Ascending aorta (tissue), 2 donors: Measurements from ENCODE around the gene POP5. TPM values are rescaled to one million over a fixed set of nuclear protein-coding genes. Genes with fewer than 3 reads are reported as not detected.

Experiments
- DNase-seq, 2 donors: peaks; one replicate each; pipeline ENCODE4 v3.0.0-alpha.2; 2019; ENCODE audit warnings: low spot score in 2 of 2
- H3K27ac ChIP-seq, 2 donors: fragments of 200-600 bp; sonication (generic); one replicate each; pipeline ENCODE4 v1.5.1; 2016 to 2017; ENCODE audit warnings: mild to moderate bottlenecking in 1 of 2
- H3K27me3 ChIP-seq: fragments of 200-600 bp; sonication (generic); one replicate; pipeline ENCODE4 v1.5.1; 2017
- H3K36me3 ChIP-seq, 2 donors: fragments of 200-600 bp; sonication (generic); one replicate each; pipeline ENCODE4 v1.5.1; 2016
- H3K4me1 ChIP-seq, 2 donors: fragments of 200-600 bp; sonication (generic); one replicate each; pipeline ENCODE4 v1.5.1; 2016 to 2017; ENCODE audit warnings: mild to moderate bottlenecking in 1 of 2
- H3K4me3 ChIP-seq, 2 donors: fragments of 200-600 bp; sonication (generic); one replicate each; pipeline ENCODE4 v1.5.1; 2016 to 2017; ENCODE audit warnings: mild to moderate bottlenecking in 1 of 2
- H3K9me3 ChIP-seq, 2 donors: fragments of 200-600 bp; sonication (generic); one replicate each; pipeline ENCODE4 v1.5.1; 2016
- CTCF ChIP-seq, 3 experiments: fragments of 200-600 bp in 2 of 3; fragments of 450-650 bp in 1 of 3; sonication (generic) in 2 of 3; IDR thresholded peaks; one replicate each; pipeline ENCODE4 v1.5.1; 2016 to 2019; ENCODE audit warnings: antibody characterized with exemption in 3 of 3, mild to moderate bottlenecking in 1 of 3, moderate library complexity in 1 of 3
- intact Hi-C: fragments of 100-400 bp; cut with DNase I; formaldehyde crosslinking; loops from one replicate; pipeline ENCODE4 v1.15.1; 2023
- total RNA-seq: library from RNA; depleted of rRNA; stranded (reverse); fragments of >200 nt; gene quantifications from one replicate; pipeline ENCODE4 v1.1.0, GENCODE V29; 2016

The POP5 gene
- total RNA-seq, 1 donor from 2014 or later, result 3.0 TPM

- H3K36me3 ChIP-seq, result no peaks in the 10 kb centered on the region
- H3K4me3 ChIP-seq, result no peak overlapping the region
- no peaks in the 10 kb centered on the region for H3K9me3 ChIP-seq
- H3K27me3 ChIP-seq, result no peaks in the 10 kb centered on the region
- TF ChIP-seq CTCF (IDR thresholded peaks at IDR 0.05), result no peak
- intact Hi-C loops, result no loop called here
- no peak overlapping the region for H3K27ac ChIP-seq
- DNase-seq, result no peak
- no peaks in the 10 kb centered on the region for H3K4me1 ChIP-seq
Observed at GRCh38 chr12:120590741-120591407, 9.7 kb upstream of the POP5 start.

DNA sequence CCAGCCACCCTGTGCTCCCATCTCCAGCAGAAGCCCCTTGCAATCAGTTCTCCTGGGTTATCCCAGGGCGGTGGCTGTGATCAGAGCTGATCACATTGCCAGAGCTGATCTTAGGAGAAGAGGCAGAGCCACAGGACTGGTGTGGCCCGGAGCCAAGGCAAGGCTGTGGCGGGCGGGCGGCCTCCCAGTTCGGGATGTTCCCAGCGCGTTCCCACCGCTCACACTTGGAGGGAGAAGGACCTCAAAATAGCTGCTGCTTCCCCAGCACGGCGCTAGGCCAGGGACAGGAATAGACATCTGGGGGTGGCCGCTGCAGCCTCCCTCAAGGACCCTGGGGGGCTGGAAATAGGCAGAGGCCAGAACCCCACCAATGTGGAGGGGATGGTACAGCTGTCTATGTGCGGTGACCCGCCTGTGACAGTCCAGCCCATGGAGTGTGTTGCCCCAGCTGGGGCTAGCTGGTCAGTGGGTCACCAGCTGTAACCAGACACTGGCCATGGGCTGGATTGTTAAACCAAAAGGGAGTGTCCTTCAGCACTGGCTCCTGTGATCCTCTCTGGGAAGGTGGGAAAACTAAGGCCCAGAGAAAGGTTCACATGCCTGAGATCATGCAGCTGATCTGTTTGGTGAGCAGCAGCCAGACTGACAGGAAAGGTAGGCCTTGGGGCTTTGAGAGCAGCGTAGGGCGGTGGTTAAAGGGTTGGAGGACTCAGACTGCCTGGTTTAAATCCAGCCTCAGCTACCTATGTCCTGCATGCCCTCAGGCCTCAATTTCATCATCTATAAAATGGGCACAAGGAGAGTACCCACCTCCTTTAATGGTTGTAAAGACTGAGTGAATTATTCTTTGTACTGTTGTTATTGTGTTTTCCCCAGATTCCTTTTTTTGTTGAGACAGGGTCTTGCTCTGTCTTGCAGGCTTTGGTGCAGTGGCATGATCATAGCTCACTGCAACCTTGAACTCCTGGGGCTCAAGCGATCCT lies 8.0 kb upstream of the POP5 start:
- H3K9me3 ChIP-seq, result no peaks in the 10 kb centered on the region
- no peaks in the 10 kb centered on the region for H3K36me3 ChIP-seq
- H3K27ac ChIP-seq, result no peak overlapping the region
- no peak overlapping the region for H3K4me3 ChIP-seq
- TF ChIP-seq CTCF (IDR thresholded peaks at IDR 0.05), result no peak
- intact Hi-C loops, result no loop called here
- H3K4me1 ChIP-seq, result peaks cover 0 to 3% of the 10 kb centered on the region in 2 donors
- no peaks in the 10 kb centered on the region for H3K27me3 ChIP-seq
- DNase-seq, result no peak

DNA sequence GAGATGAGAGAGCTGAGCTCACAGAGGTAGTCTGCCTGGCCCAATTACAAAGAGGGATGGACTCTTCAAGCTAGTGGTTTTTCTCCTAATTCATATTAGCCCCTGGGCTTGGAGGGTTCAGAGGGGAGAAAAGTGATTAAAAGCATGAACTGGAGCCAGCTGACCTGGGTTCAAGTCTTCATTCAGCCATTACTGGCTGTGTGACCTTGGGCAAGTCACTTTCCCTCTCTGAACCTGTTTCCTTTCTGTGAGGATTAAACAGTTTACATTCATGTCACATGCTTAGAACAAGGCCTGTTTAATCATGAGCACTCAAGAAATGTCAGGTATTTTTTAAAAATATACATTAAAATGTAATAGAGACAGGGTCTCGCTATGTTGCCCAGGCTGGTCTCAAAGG lies 7.2 kb upstream of the POP5 start:
- Histone ChIP-seq H3K4me1 (peaks cover 0 to 3% of the 10 kb centered on the region in 2 donors), H3K27ac (no peak overlapping the region), H3K4me3 (no peak overlapping the region), H3K9me3 (no peaks in the 10 kb centered on the region), H3K36me3 (no peaks in the 10 kb centered on the region), H3K27me3 (no peaks in the 10 kb centered on the region)
- no peak for TF ChIP-seq CTCF (IDR thresholded peaks at IDR 0.05)
- DNase-seq, result no peak
- intact Hi-C loops, result no loop called here

GRCh38 chr12:120586860-120587259 lies 5.7 kb upstream of the POP5 start:
- no peaks in the 10 kb centered on the region for H3K36me3 ChIP-seq
- intact Hi-C loops, result no loop called here
- H3K27ac ChIP-seq, result no peak overlapping the region
- no peaks in the 10 kb centered on the region for H3K27me3 ChIP-seq
- no peak overlapping the region for H3K4me3 ChIP-seq
- TF ChIP-seq CTCF (IDR thresholded peaks at IDR 0.05), result no peak
- H3K9me3 ChIP-seq, result no peaks in the 10 kb centered on the region
- no peak for DNase-seq
- H3K4me1 ChIP-seq, result peaks cover 2 to 3% of the 10 kb centered on the region in 2 donors

DNA sequence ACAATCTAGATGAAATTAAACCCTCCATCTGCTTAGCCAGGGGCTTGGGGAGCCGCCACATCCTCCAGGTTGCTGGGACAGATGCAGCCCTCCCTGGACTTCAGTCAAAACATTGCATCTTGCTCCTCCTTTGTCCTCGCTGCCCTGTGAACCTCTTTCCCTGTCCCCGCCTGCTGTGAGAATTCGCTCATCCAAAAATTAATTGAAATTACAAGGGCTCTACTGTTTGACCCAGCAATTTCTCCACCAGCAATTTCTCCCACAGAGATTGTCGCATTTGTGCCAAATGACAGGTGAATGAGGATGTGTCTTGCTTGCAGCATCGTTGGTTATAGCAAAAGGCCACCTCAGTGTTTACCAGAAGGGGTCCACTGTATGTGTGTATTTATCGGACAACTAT lies 5.0 kb upstream of the POP5 start:
- no peak for DNase-seq
- H3K36me3 ChIP-seq, result no peaks in the 10 kb centered on the region
- no peak overlapping the region for H3K27ac ChIP-seq
- peaks cover 3% of the 10 kb centered on the region in 2 donors for H3K4me1 ChIP-seq
- H3K9me3 ChIP-seq, result no peaks in the 10 kb centered on the region
- no peak overlapping the region for H3K4me3 ChIP-seq
- intact Hi-C loops, result no loop called here
- no peaks in the 10 kb centered on the region for H3K27me3 ChIP-seq
- TF ChIP-seq CTCF (IDR thresholded peaks at IDR 0.05), result no peak
